PC-9 (cell line): ENCODE measurements around the gene SCAMP3.

Experiments used
- CTCF ChIP-seq: fragments of 200-600 bp; sonication (generic); conservative IDR thresholded peaks from 2 replicates; pipeline ENCODE4 v1.6.1; 2017; ENCODE audit warnings: mixed run types, antibody characterized with exemption, mild to moderate bottlenecking, moderate library complexity
- EZH2 ChIP-seq: fragments of 200-600 bp; sonication (generic); IDR thresholded peaks from 2 replicates; pipeline ENCODE4 v1.8.0; 2017; ENCODE audit warnings: antibody characterized with exemption, low read depth

GRCh38 chr1:155208541-155209311 lies 53.4 kb downstream of the SCAMP3 start, which contains the start of gene MTX1:
- TF ChIP-seq CTCF (no peak), EZH2 (no peak)
